KOPT-K1 (cell line): ENCODE measurements around the gene ADGRV1.
"Not testable (repeated sequence)": the region's sequence is repeated elsewhere in the genome, so short reads cannot be mapped to it uniquely, and the experiment has no call there.

Source experiments
- H3K27ac ChIP-seq: fragments of 200-600 bp; sonication (generic); 2 replicates; pipeline ENCODE4 v1.5.1; 2016; ENCODE audit warnings: antibody characterized with exemption, mild to moderate bottlenecking, low read depth, low read length; ENCODE audit not compliant: poor library complexity, severe bottlenecking
- H3K36me3 ChIP-seq: fragments of 200-600 bp; sonication (generic); 2 replicates; pipeline ENCODE4 v1.5.1; 2017; ENCODE audit warnings: antibody characterized with exemption, mild to moderate bottlenecking, low read length, moderate library complexity; ENCODE audit not compliant: insufficient read depth
- H3K9me3 ChIP-seq: fragments of 200-600 bp; sonication (generic); 2 replicates; pipeline ENCODE4 v1.5.1; 2017; ENCODE audit warnings: antibody characterized with exemption, low read length, mild to moderate bottlenecking; ENCODE audit not compliant: insufficient read depth, poor library complexity, severe bottlenecking

The ADGRV1 gene

DNA sequence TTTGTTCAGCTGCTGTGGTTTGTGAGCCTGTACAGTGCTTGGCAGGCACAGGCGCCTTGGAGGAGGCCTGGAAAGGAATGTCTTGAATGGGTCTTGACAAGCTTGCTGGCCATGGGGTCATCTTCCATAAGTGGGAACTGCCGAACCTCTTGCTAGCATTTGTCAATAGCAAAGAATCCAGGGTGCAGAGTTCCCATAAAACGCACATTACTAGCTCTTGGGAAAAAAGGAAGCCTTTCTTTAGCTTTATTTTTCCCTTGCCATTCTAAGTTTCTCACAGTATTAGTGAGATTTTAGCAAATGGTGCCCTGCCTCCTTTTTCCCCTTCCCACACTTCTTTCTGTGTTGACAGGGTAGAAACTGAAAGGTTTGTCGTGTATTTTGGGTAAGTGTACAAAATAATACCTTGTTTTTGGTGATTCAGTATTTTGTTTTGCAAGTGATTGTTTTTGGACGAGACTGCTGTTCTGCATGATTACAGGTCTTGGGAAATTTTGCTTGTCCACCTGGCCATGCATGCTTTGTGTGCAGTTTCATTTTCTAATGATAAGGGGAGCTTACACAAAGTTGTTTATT is 82.0 kb downstream of the ADGRV1 start:
- Histone ChIP-seq H3K9me3 (no peaks in the 10 kb centered on the region), H3K27ac (no peak overlapping the region), H3K36me3 (no peaks in the 10 kb centered on the region)

DNA sequence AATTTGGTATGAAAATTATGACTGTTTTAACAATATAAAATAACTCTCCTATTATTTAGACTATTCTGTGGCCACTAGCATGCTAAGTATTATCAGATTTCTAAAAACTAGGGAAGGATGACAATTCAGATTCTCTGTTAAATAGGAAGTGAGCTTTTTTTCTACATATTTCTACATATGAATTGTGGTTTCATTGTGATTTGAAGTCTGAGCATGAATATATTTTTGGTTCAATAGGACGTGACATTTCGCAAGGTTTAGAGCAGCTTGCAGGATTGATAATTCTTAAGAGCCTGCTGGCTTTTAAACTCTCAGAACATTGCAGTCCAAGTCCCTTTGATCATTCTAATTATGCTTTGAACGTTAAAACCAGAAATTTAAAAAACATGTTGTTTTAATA is 82.9 kb downstream of the ADGRV1 start:
- H3K36me3 ChIP-seq: no peaks in the 10 kb centered on the region
- H3K9me3 ChIP-seq: no peaks in the 10 kb centered on the region
- H3K27ac ChIP-seq: no peak overlapping the region

- Histone ChIP-seq H3K9me3 (no peaks in the 10 kb centered on the region), H3K36me3 (no peaks in the 10 kb centered on the region), H3K27ac (no peak overlapping the region)
Observed at GRCh38 chr5:90642706-90643229, 84.2 kb downstream of the ADGRV1 start.

DNA sequence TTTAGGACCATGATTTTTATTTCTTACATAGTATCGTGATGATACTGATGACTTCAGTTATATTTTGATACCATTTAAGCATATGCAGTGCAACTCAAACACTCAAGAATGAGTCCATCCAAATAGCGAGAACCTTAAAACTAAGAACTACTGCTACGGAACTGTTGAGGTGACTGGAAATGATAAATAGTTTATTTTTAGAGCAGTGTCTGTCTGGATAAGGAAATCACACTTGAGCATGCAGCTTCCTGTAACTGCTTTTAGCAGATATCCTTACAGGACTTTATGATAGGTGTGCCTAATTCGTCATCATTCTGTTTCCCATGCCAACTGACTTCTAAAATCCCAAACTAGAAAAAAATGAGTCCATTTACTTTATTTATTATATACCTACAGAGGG is 85.5 kb downstream of the ADGRV1 start:
- Histone ChIP-seq H3K36me3 (no peaks in the 10 kb centered on the region), H3K9me3 (no peaks in the 10 kb centered on the region), H3K27ac (no peak overlapping the region)

DNA sequence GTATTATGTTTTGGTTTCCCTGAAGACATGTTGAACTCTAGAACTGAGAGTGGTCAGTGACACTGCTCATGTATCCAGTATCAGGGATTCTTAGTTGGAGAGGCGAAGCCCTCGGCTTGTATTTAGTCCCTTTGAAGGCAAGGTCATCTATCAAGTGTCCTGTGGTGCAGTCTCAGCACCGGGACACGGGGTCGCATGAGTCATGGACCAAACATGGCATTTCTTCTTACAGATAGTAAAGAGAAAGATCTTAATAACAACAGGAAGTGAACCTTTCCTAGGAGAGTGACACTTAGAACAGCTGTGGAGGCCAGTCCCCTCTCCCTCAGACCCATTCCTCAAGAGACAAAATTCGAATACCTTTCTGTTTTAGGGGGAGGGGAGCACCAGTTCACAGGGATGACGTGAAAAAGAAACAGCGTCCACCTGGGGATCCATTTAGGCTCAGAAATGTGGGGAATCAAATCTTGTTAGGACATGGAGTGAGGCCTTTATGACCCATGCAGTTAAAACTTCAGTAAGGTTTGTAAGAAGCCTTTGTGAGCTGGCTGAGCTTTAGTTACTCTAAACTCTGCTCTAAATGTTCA is 86.5 kb downstream of the ADGRV1 start:
- no peaks in the 10 kb centered on the region for H3K36me3 ChIP-seq
- H3K27ac ChIP-seq: no peak overlapping the region
- no peaks in the 10 kb centered on the region for H3K9me3 ChIP-seq

DNA sequence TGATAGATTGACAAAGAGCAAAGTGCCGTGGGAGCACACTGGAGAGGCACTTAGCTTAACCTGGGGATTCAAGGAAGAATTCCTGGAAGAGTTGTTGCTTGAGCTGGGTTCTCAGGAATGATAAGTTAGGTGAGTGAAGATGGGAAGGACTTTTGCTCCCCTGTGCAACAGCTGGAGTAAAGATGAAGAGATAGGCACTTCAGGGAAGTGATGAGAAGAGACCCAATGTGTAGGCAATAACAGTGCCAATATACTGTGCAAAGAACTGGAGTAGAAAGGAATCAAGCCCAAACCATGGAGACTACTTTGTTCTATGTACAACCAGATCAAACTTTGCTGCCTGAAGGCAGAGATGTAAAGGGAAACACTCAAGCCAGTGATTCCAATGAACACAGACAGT is 92.2 kb downstream of the ADGRV1 start:
- Histone ChIP-seq H3K36me3 (no peaks in the 10 kb centered on the region), H3K9me3 (no peaks in the 10 kb centered on the region), H3K27ac (no peak overlapping the region)

- no peaks in the 10 kb centered on the region for H3K36me3 ChIP-seq
- no peak overlapping the region for H3K27ac ChIP-seq
Observed at GRCh38 chr5:90654215-90654614, 95.6 kb downstream of the ADGRV1 start.

GRCh38 chr5:90655423-90655822 is 96.8 kb downstream of the ADGRV1 start:
- no peaks in the 10 kb centered on the region for H3K36me3 ChIP-seq
- no peaks in the 10 kb centered on the region for H3K9me3 ChIP-seq
- no peak overlapping the region for H3K27ac ChIP-seq

More at GRCh38 chr5:90654215-90654614, 95.6 kb downstream of the ADGRV1 start:
- no peaks in the 10 kb centered on the region for H3K9me3 ChIP-seq

- Histone ChIP-seq H3K27ac (no peak overlapping the region), H3K9me3 (no peaks in the 10 kb centered on the region), H3K36me3 (no peaks in the 10 kb centered on the region)
Observed at GRCh38 chr5:90657030-90657429, 98.4 kb downstream of the ADGRV1 start.

DNA sequence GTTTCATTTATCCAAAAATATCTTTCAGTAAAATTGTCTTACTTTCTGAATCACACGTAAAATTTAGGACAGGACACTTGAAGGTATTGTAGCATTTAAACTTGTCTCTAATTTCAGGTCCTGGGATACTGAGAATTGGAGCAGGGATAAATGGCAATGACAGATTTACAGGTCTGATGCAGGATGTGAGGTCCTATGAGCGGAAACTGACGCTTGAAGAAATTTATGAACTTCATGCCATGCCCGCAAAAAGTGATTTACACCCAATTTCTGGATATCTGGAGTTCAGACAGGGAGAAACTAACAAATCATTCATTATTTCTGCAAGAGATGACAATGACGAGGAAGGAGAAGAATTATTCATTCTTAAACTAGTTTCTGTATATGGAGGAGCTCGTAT is 99.2 kb downstream of the ADGRV1 start:
- Histone ChIP-seq H3K27ac (no peak overlapping the region), H3K36me3 (no peaks in the 10 kb centered on the region), H3K9me3 (no peaks in the 10 kb centered on the region)

DNA sequence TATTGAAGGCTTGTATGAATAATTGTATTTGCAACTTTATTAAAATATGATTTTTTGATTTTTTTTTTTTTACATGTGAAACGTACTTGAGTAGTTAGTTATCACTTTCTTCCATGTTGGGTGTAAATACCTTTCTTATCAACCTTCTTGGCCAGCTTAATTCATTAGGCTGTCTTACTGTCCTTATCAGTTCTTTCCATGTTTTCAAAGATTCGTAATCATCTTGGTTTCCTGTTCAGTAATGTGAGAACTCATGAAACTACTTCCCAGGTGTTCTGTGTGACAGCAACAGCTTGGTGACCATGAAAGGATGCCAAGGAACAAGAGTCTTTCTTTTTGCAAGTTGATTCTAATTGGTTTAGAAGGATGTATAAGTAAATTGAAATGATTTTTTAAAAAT is 100.0 kb downstream of the ADGRV1 start:
- Histone ChIP-seq H3K36me3 (no peaks in the 10 kb centered on the region), H3K9me3 (no peaks in the 10 kb centered on the region), H3K27ac (no peak overlapping the region)

DNA sequence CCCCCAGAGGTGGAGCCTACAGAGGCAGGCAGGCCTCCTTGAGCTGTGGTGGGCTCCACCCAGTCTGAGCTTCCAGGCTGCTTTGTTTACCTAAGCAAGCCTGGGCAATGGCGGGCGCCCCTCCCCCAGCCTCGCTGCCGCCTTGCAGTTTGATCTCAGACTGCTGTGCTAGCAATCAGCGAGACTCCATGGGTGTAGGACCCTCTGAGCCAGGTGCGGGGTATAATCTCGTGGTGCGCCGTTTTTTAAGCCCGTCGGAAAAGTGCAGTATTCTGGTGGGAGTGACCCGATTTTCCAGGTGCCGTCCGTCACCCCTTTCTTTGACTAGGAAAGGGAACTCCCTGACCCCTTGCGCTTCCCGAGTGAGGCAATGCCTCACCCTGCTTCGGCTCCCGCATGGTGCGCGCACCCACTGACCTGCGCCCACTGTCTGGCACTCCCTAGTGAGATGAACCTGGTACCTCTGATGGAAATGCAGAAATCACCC is 109.5 kb downstream of the ADGRV1 start:
- not testable (repeated sequence) for H3K27ac ChIP-seq, H3K36me3 ChIP-seq, H3K9me3 ChIP-seq

- Histone ChIP-seq H3K9me3 (no peaks in the 10 kb centered on the region), H3K36me3 (no peaks in the 10 kb centered on the region), H3K27ac (no peak overlapping the region)
Observed at GRCh38 chr5:90675222-90675621, 116.6 kb downstream of the ADGRV1 start.

- Histone ChIP-seq H3K9me3 (no peaks in the 10 kb centered on the region), H3K27ac (no peak overlapping the region), H3K36me3 (no peaks in the 10 kb centered on the region)
Observed at GRCh38 chr5:90680921-90681563, 122.4 kb downstream of the ADGRV1 start.

DNA sequence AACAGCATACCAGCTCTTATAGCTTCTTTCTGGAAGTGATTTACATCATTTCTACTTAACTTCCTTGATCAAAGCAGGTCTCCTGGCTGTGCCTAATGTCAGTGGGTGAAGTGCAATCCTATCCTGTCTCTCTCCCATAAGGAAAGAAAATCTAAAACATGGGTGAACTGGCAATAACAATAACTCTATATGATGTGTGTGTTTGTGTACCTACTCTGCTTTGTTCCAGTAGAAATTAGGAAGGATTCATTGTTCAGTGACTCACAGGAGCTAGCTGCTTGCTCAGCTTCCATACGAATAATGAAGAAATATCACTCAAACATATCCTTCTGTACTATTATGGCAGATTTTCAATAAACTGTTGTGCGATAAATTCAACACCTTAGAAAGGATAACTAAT is 123.7 kb downstream of the ADGRV1 start:
- Histone ChIP-seq H3K9me3 (no peaks in the 10 kb centered on the region), H3K27ac (no peak overlapping the region), H3K36me3 (no peaks in the 10 kb centered on the region)
